Activated CD4-positive, alpha-beta T cell treated with anti-CD3 and anti-CD28 coated beads, Interleukin-2, Interleukin-6, amounts not matched to agents 100 ng/mL and 50 ng/mL, durations not matched to agents 16 hours and 8 hours (primary cell): ENCODE data around the gene ALDH18A1.
A peak's percentile ranks its signal among the peaks of the same experiment; 100 is the strongest.
"Not testable (repeated sequence)": the region's sequence is repeated elsewhere in the genome, so short reads cannot be mapped to it uniquely, and the experiment has no call there.

ENCODE experiments used
- DNase-seq: peaks from one replicate; pipeline ENCODE4 v3.0.0-alpha.2; 2020

Gene ALDH18A1

DNA sequence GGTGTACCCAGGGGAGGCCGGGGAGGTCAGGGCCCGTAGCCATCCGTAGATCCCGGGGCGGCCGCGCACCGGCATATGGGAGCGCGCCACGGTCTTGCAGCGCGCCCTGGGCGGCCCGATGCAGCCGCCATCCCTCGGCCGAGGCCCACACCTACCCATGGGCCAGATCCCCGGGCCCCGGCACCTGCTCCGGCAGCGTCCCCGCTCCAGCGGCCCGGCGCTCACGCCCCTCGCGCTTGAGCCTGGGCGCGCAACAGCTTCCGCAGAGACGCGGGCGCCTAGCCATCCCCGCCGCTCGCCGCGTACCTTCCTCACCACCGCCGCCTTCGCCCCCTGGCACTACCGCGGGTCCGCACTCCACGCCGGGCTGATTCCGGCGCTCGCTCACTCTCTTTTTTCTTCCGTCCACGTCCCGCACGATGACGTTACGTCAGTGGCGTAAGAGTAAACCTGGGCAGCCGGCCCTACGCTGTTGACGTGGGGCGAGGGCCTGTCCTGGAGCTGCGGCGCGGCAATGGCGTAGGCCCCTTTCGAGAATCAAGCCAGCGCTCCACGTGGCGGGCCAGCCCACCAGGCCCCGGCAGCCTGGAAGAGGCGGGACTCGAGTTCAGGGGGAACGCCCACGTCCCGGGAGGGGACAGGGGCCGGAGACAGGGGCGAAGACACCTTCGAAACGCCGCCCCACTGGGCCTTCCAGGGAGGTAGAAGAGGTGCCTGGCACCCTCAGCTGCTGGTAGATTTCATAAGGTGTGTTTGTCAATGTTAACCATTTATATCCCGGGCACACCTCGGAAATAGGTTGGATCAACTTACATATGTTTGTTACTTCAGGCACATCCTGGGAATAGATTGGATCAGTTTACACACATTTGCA lies at the start of gene ALDH18A1:
ALDH18A1 (minus strand) TSS at position 421 of the 874 bp plus-strand sequence. CDS start 3,334 bp downstream, outside the sequence.
- DNase-seq: peak; percentile 96

DNA sequence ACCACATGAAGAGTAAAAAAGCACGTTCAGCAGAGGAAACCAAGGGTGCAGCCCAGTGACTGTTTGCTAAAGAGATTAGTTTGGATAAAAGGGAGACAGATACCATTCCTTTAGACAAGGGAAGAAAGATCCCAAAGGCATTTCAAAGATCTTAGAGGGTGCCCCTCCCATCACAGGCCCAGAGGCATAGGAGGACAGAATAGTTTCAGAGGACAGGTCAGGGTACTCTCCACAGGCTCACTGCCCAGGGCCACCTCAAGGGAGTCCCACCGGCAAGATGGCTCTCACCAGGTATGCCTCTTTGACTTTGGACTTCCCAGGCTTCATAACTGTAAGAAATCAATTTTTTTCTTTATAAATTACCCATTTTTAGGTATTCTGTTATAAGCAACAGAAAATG lies 41.9 kb upstream of the ALDH18A1 start:
- no peak for DNase-seq

DNA sequence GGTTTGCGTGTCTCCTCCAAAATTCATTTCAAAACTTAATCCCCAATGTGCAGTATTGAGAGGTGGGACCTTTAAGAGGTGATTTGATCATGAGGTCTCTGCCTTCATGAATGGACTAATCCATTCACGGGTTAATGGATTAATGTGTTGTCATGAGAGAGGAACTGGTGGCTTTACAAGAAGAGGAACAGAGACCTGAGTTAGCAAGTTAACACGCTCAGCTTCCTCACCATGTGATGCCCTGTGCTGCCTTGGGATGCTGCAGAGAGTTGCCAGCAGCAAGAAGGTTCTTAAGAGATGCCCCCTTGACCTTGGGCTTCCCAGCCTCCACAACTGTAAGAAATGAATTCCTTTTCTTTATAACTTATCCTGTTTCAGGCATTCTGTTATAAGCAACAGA lies 40.9 kb upstream of the ALDH18A1 start:
- DNase-seq: no peak

DNA sequence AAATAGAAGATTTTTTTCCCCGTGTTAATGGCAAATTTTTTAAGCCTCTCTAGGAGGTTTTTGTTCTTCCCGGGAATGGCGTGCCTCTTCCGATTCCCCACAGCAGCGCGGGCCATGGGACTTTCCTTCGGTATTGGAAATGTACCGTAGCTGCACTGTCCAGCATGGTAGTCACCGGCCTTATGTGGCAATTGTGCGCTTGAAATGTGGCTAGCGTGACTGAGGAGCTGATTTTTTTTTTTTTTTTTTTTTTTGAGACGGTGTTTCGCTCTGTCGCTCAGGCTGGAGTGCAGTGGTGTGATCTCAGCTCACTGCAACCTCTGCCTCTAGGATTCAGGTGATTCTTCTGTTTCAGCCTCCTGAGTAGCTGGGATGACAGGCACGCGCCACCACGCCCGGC lies 38.2 kb upstream of the ALDH18A1 start:
- no peak for DNase-seq

DNA sequence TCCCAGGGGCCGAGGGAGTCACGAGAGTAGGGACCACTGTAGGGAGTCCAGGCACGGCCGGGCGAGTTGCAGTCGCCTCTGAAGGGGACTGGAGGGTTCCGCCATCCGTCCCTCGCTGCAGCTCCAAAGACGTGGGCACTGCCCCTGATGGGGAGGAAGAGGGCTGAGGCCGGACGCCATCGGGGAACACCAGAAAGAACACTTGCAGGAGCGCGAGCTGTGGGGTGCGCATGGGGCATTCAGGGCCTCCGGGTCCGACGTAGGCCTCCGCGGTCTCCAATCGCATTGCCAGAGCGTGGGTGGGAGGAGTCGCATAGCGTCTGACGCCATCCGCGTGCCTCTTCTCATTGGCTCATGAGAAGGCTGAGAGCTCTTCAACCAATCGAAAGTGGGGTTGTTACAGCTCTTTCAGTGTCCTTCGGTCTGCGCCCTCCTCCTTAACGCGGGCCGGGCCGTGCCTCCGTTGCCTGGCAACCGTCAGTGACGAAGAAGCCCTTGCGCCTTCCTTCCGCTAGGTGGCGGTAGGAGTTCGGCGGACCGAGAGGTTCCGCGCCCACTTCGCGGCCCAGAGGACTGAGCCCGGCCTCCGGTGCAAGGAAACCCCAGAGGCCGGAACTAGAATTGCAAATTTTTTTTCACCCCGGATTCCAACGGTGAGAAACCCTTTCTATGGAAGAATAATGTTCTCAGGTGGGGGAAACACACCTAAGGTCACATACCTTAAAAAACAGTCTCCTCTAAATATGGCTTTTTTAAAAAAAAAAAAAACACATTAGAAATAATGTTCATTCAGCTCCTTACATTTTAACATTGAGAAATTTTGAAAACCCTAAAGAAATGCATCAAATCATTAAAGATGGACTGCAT lies 37.4 kb upstream of the ALDH18A1 start, which contains the start of gene TCTN3:
TCTN3 (minus strand) TSS at position 260 of the 867 bp plus-strand sequence; CDS start at position 232, 28 bp downstream.
- peak; percentile 98 for DNase-seq

DNA sequence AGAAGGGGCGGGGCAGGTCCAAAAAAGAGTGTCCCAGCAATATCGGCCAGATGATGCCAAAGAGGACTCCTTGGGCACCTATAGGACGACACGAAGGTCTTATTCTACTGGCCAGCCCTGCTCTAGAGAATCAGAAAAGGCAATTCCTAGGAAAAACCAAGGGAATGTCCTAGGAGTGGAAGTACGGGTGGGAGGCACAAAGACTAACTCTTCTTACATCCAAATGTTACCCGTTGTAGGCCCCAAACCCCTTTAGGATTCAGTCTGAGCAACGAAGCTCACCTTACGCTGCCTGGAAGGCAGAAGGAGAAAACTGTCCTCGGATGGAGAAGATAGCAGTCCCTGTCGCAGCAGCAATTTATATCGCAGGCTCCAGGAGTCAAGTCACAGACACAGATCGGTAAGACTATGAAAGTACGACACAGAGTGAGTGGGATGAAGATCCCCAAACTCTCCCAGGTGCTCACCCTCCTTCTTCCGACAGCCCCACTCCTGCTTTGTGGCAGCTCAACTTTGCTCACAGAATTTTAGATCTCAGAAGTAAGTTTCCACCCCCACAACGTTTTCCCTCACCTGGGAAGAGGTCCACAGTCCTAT lies 36.7 kb upstream of the ALDH18A1 start:
- peak; percentile 11 for DNase-seq

DNA sequence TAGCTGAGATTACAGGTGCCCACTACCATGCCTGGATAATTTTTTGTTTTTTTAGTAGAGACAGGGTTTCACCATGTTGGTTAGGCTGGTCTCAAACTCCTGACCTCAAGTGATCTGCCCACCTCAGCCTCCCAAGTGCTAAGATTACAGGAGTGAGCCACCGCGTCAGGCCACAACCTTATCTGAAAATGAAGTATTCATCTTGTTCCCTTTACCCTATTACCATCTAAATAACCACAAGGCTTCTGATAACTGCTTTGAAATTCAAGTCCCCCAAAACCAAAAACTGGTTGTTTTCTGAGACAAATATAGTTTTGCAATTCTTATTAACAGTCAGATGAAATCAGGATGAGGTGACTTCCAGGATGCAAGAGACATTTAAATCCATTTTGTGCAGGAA lies 34.8 kb upstream of the ALDH18A1 start:
- DNase-seq: peak; percentile 15

DNA sequence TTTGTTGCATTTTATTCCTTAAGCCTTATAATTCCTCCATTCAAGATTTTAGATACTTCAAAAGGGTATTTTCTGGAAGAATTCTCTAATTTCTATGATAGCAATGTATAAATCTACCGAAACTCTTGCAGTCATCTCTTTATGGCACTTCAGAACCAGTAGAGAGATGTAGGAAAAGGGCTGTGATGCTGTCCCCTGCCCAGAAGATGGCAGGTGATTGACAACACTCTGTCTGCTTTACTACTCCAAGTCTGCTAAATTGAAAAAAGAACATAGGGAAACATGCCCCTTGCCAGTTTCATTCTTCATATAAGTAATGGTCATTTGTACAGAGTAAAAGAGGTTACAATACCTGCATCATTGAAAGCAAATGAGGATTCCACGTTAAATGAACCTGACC lies 32.1 kb upstream of the ALDH18A1 start:
- DNase-seq: no peak

DNA sequence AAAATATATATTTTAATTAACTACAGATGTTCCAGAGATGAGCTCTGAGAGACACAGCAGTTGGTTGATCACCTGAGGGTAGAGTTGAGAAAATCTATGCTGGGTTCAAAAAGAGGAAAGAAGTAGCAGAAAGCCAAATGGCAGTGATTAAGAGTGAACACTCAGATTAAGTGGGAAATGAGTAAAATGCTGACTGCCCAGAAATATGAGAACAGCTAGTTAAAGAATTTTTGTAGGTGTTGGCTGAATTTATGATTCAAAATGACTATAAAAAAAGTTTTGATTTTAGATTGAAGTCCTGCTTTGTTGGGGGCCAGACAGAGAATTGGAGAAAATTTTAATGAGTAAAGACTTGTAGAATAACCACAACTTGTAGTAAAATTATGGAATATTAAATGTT lies 27.5 kb upstream of the ALDH18A1 start:
- DNase-seq: no peak

DNA sequence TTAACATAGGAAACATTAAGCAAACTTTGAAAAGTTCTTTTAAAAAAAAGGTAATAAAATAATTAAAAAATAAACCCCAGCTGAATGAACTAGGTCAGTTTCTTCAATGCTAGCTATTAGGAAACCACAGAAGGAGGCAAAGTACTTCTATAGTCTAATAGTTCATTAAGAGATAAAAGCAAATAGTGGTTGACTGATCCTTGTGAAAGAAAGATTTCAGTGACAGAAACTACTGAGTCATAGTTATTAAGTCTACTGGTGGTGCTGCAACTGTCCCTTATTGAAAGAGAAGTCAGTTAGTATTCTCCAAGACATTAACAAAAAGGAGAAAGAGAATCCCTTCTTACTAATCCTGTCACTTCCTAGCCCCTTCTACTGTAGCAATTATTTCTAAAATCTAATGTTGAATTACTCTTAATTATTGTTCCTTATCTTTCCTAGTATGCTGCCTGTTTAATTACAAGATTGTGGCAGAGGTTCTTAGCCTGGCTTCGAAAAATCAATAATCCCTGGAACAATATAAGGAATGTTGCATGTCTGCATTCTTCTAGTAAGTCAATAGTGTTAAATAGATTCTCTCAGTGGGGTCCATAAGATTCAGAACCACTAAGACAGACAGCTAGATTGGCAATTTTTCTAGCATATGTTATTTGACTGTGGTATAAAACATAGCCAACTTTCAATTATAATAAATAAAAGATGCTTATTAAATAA lies 19.0 kb upstream of the ALDH18A1 start:
- DNase-seq: no peak

DNA sequence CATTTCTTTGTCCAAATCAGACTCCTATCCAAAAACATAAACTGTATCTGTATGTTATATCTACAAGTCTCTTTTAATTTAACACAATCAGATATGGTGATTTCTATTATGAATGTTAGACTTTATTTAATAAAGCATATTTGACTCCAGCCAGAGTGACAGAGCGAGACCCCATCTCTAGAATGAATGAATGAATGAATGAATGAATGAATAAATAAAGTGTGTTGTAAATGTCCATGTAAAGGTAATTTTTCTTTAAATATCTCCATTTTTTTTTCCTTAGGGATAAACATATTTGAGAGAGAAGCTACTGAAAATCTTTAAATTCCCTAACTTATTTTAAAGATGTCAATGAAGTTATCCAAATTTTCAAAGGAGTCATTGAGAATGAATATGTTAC lies 18.1 kb upstream of the ALDH18A1 start:
- no peak for DNase-seq

DNA sequence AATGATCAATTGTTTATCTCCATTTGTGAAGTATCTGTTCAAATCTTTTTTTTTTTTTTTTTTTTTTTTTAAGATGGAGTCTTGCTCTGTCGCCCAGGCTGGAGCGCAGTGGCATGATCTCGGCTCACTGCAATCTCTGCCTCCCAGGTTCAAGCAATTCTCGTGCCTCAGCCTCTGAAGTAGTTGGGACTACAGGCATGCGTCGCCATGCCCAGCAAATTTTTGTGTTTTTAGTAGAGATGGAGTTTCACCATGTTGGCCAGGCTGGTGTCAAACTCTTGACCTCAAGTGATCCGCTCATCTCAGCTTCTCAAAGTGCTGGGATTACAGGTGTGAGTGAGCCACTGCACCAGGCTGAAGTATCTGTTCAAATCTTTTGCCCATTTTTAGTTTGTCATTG lies 16.1 kb upstream of the ALDH18A1 start:
- not testable (repeated sequence) for DNase-seq

DNA sequence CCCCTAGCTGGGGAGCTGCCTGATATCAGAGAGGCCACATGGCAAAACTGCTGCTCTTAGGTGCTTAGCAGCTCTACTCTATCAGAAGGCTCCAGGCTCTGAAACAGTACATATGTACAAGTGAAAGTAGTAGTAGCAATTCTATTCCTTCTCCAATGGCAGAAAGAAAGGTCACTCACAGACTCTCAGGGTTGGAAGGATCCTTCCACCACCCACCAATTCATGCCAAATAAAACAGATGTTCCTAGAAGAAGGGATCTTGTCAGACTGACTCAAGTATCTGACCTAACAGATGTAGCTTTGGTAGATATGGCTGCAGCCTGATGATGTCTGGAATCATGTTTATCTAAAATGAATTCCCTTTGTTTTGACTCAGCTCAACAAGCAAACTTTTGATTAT lies 8.0 kb upstream of the ALDH18A1 start:
- DNase-seq: no peak

DNA sequence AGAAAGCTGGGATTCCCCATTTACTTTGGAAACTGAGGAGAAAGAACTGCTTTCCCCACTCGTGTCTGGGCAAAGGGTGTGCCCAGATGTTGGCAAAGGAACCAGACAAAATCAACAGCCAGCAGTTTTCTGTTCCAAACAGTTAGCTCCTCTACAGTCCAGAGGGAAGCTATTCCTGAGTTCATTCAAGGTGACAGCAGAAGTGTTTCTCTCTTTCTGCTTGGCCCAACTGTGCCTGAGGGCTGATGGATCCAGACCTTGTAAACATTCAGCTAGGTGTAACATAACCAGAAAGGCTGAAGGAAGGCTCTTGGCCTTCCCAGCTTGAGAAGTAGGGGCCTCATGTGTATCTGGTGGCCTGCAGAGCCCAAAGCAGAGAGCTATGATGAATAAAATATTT lies 7.0 kb upstream of the ALDH18A1 start:
- DNase-seq: no peak

DNA sequence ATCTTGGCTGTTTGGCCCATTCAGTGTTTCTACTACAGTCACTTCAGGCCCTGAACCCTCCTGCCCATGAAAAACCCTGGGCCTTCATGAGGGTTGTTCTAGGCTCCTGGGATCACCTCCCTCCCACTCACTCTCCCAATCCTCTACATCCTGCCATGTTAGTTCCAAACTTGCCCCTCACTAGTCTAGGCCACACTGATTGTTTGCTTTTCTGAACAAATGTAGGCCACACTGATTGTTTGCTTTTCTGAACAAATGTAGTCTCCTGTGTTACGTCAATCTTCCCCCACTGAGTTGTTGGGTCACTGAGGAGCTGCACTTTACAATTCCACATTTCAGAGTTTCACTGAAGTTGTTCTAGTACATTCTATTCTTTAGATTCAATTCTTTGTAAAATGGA lies 5.3 kb upstream of the ALDH18A1 start:
- no peak for DNase-seq

DNA sequence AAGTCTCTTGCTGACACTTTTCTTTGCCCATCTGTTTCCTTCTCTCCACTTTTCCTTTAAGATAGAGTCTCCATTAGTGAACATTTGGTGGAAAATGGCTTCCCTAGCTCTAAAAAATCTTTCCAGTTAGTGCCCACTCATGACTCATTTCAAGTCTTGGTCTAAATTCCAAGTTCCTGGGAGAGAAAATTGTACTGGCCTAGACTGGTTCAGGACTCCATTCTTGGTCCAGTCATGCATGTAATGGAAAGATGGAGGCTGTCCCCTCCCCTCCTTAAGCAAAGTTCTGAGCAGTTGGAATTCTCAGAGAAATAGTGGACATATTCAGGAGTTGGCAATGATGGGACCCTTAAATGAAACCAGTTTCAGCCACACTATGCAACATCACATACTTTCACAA lies 3.8 kb upstream of the ALDH18A1 start:
- DNase-seq: no peak

DNA sequence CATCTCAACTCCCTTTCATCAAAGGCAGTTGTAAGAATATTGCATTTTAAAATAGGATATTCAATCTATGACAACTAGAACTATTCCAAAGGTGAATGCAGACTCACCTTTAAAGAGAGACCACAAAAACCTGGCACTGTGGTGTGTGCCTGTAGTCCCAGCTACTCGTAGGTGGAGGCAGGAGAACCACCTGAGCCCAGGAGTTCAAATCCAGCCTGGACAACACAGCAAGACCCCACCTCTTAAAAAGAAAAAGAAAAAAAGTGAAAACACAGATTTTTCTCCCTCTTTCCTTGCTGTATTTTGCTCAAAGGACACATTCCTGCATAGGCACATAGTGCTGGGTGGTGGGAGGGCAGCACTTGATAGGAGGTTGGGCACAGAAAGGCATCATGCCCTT lies 739 bp upstream of the ALDH18A1 start:
- DNase-seq: no peak

DNA sequence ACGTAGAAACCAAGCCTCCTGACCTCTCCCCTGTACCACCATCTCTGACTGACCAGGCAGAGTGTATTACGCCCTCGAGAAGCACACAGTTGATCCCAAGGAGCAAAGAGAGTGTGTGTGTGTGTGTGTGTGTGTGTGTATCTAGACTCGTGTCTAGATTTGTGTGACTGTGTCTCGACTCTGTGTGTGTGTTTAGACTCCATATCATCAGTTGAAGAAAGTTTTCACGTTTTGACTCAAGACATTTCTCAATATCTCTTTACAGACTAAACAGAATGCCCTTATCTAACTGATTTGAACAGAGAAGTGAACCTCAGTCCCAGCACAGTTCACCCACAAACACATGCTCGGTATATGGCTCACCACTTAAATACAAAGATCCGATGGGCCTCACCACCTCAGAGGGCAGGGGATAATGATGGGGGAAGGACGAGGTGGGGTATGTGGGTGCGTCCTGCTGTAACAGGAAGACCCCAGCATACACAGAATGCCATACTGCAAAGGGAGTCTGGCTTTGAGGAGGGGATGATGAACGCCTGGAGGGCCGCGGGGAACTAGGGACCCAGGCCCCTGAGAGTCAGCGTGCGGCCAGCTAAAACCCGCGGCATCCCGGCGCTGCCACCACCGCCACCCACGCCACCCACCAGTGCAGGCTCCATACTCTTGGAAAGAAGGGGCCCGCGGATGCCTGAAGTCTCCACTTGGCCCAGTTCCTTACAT lies 780 bp downstream of the ALDH18A1 start:
- DNase-seq: peak; percentile 58

DNA sequence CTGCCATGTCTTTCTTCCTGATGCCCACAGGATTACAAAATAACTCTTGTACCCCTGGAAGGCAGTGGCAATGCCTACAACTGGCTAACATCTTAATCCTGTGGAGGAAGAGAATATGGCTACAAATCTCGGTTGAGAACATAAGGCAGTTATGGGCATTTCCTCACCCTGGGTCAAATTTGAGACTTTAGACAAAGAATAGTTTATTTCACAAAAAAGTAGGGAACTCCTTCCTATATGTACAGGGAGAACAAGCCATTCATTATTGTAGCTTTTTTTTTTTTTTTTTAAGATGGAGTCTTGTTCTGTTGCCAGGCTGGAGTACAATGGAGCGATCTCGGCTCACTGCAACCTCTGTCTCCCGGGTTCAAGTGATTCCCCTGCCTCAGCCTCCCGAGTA lies 2.6 kb downstream of the ALDH18A1 start:
- no peak for DNase-seq

DNA sequence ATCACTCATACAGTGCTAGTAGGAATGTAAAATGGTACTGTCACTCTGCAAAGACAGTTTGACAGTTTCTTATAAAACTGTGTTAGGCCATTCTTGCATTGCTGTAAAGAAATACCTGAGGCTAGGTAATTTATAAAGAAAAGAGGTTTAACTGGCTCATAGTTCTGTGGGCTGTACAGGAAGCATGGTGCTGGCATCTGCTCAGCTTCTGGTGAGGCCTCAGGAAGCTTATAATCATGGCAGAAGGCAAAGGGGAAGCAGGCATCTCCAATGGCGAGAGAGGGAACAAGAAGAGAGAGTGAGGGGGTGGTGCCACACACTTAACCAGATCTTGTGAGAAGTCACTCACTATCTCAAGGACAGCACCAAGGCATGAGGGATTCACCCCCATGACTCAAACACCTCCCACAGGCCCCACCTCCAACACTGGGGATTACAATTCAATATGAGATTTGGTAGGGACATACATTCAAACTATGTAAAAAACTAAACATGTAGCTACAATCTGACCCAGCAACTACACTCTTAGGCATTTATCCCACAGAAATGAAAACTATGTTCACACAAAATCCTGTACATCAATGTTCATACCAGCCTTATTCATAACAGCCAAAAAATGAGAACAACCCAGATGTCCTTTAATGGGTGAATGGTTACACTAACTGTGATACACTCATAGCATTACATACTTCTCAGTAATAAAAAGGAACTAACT lies 5.0 kb downstream of the ALDH18A1 start:
- no peak for DNase-seq

DNA sequence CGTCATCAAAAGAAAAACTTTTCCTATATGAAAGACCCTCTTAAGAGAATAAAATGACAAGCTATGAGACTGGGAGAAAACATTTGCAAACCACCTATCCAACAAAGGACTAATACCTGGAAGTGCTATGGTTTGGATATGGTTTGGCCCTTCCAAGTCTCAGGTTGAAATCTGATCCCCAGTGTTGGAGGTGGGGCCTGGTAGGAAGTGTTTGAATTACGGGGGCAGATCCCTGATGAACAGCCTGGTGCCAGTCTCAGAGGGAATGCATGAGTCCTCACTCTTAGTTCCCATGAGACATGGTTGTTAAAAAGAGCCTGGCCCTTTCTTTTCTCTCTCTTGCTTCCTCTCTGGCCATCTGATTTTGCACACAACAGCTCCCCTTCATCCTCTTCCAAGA lies 6.3 kb downstream of the ALDH18A1 start:
- DNase-seq: no peak
